Duodenal mucosa (tissue), 2 donors: ENCODE data around the gene APBB2.

ENCODE experiments used
- H3K27ac ChIP-seq: one replicate; pipeline ENCODE4 v1.7.0; 2013; ENCODE audit warnings: low read depth, low read length
- H3K27me3 ChIP-seq, 2 donors: one replicate each; pipeline ENCODE4 v1.7.0; 2013; ENCODE audit warnings: low read length in 2 of 2, control low read depth in 1 of 2; ENCODE audit not compliant: insufficient read depth in 2 of 2, control insufficient read depth in 1 of 2
- H3K36me3 ChIP-seq, 2 donors: one replicate each; pipeline ENCODE4 v1.7.0; 2013; ENCODE audit warnings: low read length in 2 of 2, control low read depth in 1 of 2; ENCODE audit not compliant: insufficient read depth in 2 of 2, control insufficient read depth in 1 of 2
- H3K4me1 ChIP-seq, 2 donors: one replicate each; pipeline ENCODE4 v1.7.0; 2013; ENCODE audit warnings: low read length in 2 of 2, control low read depth in 1 of 2; ENCODE audit not compliant: insufficient read depth in 2 of 2, control insufficient read depth in 1 of 2
- H3K4me3 ChIP-seq, 2 donors: one replicate each; pipeline ENCODE4 v1.7.0; 2013; ENCODE audit warnings: low read length in 2 of 2, low read depth in 1 of 2
- H3K9ac ChIP-seq, 2 donors: one replicate each; pipeline ENCODE4 v1.7.0; 2013; ENCODE audit warnings: low read length in 2 of 2, low read depth in 1 of 2
- H3K9me3 ChIP-seq, 2 donors: one replicate each; pipeline ENCODE4 v1.7.0; 2013; ENCODE audit warnings: low read length in 2 of 2, control low read depth in 1 of 2; ENCODE audit not compliant: control insufficient read depth in 1 of 2

Gene APBB2

DNA sequence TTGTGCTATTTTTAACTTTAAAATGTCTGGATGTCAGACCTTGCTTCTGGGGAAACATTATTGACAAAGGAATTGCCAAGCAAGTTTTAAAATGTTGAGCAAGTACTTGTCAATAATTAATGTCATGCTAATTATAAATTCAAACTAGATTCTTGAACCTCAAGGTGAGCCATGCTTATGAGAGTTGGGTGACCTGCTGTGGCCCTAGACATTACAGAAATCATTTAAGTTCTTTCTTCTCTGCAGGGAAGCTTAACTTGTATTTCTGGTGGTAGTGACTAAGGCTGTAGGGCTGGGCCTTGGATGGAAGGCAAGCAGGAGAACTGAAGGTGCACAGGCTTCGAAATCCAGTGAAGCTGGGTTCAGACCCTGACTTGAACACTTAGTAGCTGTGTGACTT is 27.6 kb upstream of the APBB2 start:
- H3K27ac ChIP-seq, result no peak overlapping the region
- no peaks in the 10 kb centered on the region for H3K4me1 ChIP-seq
- no peaks in the 10 kb centered on the region for H3K9me3 ChIP-seq
- no peak overlapping the region for H3K9ac ChIP-seq
- H3K36me3 ChIP-seq, result no peaks in the 10 kb centered on the region
- no peaks in the 10 kb centered on the region for H3K27me3 ChIP-seq
- H3K4me3 ChIP-seq, result no peak overlapping the region

DNA sequence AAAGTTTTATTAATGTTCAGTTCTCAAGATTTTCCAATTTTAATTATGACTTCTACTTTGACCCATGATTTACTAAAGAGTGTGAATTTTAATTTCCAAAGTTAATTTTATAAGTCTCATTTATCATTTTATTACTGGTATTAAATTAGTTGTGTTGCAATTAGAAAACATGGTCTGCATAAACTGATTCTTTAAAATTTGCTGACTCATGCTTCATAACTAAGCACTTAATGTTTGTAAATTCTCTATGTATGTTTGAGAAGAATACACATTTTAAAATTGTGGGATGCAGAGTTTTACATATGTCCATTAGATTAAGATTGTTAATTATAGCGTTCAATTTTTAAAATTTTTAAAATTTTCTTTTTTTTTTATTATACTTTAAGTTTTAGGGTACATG is 22.2 kb upstream of the APBB2 start:
- Histone ChIP-seq H3K9ac (no peak overlapping the region), H3K9me3 (no peaks in the 10 kb centered on the region), H3K27me3 (no peaks in the 10 kb centered on the region), H3K27ac (no peak overlapping the region), H3K4me3 (no peak overlapping the region), H3K4me1 (no peaks in the 10 kb centered on the region), H3K36me3 (no peaks in the 10 kb centered on the region)

DNA sequence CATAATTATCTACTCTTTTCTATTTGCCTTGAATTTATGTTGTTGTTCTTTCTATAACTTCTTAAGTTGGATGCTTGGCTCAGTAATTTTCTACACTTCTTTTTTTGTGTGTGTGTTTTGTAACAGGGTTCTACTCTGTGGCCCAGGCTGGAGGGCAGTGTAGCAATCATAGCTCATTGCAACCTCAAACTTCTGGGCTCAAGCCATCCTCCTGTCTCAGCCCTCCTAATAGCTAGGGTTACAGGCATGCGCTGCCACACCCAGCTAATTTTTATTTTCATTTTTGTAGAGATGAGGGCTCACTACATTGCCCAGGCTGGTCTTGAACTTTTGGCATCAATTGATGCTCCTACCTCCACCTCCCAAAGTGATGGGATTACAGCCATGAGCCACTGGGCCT is 21.7 kb upstream of the APBB2 start:
- Histone ChIP-seq H3K36me3 (no peaks in the 10 kb centered on the region), H3K4me3 (no peak overlapping the region), H3K27me3 (no peaks in the 10 kb centered on the region), H3K27ac (no peak overlapping the region), H3K4me1 (no peaks in the 10 kb centered on the region), H3K9ac (no peak overlapping the region), H3K9me3 (no peaks in the 10 kb centered on the region)

DNA sequence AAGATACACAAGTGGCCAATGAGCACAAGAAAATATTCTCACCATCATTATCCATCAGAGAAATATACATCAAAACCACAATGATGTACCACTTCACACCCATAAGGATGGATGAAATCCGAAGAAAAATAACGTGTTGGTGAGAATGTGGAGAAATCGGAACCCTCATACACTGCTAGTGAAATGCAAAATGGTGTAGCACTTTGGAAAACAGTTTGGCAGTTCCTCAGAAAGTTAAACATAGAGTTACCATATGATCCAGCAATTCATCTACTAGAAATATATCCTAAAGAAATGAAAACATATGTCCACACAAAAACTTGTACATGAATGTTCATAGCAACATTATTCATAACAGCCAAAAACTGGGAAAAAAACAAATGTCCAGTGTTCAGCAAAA is 18.5 kb upstream of the APBB2 start:
- no peaks in the 10 kb centered on the region for H3K4me1 ChIP-seq
- no peaks in the 10 kb centered on the region for H3K36me3 ChIP-seq
- no peaks in the 10 kb centered on the region for H3K9me3 ChIP-seq
- no peak overlapping the region for H3K27ac ChIP-seq
- H3K27me3 ChIP-seq, result no peaks in the 10 kb centered on the region
- H3K9ac ChIP-seq, result no peak overlapping the region
- H3K4me3 ChIP-seq, result no peak overlapping the region

DNA sequence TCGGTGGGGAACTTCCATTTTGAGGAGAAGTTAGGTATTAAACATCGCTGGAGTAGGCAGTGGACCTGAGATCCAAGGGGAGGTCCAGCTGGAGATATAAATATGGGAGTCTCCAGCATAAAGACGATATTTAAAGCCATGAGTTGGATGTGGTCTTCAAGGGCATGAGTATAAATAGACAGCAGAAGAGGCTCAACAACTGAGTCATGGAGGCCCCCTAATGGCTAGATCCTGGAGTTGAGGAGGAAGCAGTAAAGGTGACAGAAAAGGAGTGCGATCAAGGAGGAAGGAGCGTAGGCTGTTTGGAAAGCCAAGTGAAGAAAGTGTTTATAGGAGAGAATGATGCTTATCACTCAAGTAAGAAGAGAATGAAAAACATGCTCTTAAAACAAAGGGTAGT is 18.1 kb upstream of the APBB2 start:
- no peaks in the 10 kb centered on the region for H3K36me3 ChIP-seq
- no peaks in the 10 kb centered on the region for H3K9me3 ChIP-seq
- H3K4me3 ChIP-seq, result no peak overlapping the region
- no peaks in the 10 kb centered on the region for H3K4me1 ChIP-seq
- no peaks in the 10 kb centered on the region for H3K27me3 ChIP-seq
- H3K9ac ChIP-seq, result no peak overlapping the region
- H3K27ac ChIP-seq, result no peak overlapping the region

DNA sequence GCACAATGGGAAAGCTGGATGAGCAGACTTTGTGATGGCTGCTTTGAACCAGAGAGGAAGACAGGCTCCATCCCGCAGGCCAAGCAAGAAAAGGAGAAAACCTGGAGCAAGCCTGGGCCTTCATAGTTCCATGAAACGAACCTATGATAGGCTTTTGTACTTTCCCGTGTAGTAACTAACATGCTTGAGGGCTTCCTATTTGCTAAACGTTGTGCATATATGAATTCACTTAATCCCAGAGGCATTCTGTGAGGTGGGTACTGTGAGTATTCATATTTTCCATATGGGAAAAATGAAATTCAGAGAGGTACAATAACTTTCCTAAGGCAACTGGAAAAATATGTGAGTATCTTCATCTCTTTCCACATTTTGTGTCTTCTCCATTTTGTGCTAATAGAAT is 13.6 kb upstream of the APBB2 start:
- H3K27ac ChIP-seq, result no peak overlapping the region
- no peak overlapping the region for H3K4me3 ChIP-seq
- no peak overlapping the region for H3K9ac ChIP-seq
- H3K27me3 ChIP-seq, result no peaks in the 10 kb centered on the region
- no peaks in the 10 kb centered on the region for H3K36me3 ChIP-seq
- H3K4me1 ChIP-seq, result no peaks in the 10 kb centered on the region
- H3K9me3 ChIP-seq, result no peaks in the 10 kb centered on the region

DNA sequence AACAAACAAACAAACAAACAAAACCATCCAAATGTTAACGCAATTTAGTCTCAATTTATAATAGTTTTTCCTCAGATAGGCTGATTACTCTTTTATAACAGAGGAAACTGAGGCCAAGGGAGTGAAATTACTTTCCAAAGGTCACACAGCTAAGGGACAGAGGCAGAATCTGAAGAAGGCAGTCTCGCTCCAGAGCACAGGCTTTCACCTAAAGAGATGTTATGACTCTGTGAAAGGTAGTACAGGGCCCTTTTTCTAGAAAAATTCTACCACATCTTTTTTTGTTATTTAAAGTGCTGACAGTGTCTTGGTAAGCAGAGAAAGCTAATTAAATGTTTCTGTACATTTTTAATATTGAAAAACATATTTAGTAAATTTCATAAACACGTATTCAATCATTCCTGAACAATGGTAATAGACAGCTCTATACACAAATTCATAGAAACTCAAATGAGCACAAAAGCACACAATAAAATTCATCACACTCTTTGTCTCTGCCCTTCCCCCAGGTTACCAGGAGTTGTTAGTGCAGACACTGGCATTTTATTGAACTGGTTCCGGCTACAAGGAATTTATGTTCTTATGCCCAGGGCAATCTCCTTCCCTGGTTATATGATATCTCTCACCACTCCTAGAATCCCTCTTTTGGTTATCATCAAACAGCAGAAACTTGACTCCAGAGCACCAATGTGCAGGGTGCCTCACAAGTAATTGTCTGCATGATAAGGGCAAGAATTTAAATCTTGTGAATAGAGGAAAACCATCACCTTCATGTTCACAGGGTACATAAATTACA is 7.7 kb upstream of the APBB2 start:
- no peak overlapping the region for H3K4me3 ChIP-seq
- no peak overlapping the region for H3K9ac ChIP-seq
- no peaks in the 10 kb centered on the region for H3K36me3 ChIP-seq
- no peaks in the 10 kb centered on the region for H3K27me3 ChIP-seq
- H3K4me1 ChIP-seq, result peaks cover 0 to 2% of the 10 kb centered on the region in 2 donors
- no peaks in the 10 kb centered on the region for H3K9me3 ChIP-seq
- H3K27ac ChIP-seq, result no peak overlapping the region

DNA sequence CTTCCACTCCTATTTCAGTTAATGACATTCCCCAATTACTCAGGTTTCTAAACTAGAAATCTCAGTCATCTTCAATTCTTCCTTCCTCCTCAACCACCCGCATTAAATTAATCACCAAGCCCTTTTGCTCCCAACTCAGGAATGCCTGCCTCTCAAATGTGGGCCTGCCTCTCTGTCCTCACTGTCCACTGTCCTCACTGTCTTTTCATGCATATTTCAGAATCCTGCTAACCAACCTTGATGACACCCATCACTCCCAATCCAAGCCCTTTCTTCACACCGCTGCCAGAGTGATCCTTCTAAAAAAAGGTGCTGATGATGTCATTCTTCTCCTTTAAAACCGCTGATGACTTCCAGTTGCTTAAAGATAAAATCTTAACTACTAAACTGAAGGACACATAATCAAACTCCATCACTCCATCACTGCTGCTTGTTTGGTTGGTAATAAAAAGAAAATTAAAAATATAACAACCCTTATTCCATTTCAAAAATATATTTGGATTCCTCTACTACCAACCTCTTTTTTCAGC is 5.1 kb upstream of the APBB2 start:
- no peaks in the 10 kb centered on the region for H3K27me3 ChIP-seq
- H3K36me3 ChIP-seq, result no peaks in the 10 kb centered on the region
- no peaks in the 10 kb centered on the region for H3K9me3 ChIP-seq
- H3K9ac ChIP-seq, result no peak overlapping the region
- peaks cover 10 to 20% of the 10 kb centered on the region in 2 donors for H3K4me1 ChIP-seq
- H3K4me3 ChIP-seq, result no peak overlapping the region
- H3K27ac ChIP-seq, result no peak overlapping the region

DNA sequence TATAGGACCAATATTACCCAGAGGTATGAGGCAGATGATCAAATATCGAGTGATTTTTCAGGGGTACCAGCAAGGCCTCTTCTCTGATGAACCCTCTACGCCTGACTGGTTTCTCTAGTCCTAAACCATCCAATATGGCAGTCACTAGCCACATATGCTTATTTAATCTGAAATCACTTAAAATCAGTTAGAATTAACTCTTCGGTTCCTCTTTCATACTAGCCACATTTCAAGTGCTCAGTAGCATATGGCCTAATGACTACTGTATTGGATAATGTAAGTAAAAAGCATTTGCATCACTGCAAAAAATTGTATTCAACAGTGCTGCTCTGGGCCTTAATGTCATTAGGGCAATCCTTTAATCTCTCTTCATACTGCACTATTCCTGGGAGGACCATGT is 4.4 kb upstream of the APBB2 start:
- Histone ChIP-seq H3K27me3 (no peaks in the 10 kb centered on the region), H3K9ac (no peak overlapping the region), H3K36me3 (no peaks in the 10 kb centered on the region), H3K4me3 (no peak overlapping the region), H3K4me1 (peaks cover 10 to 20% of the 10 kb centered on the region in 2 donors), H3K27ac (no peak overlapping the region), H3K9me3 (no peaks in the 10 kb centered on the region)

DNA sequence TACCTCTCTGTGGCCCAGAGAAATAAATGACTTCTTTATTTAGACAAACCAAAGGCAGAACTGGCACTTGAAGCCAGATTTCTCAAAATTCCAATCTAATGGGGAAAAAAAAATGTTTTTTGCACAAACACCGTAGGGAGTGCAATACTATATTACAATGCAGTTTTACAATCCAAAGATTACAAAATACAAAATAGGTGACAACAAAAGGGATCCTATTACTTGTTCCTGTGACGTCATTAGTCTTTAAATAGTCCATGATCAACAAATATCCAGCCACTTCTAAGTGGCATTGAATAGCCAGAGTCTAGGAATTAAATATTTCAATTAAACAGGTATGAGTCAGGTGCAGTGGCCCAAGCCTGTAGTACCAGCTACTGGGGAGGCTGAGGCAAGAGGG is 3.0 kb upstream of the APBB2 start:
- Histone ChIP-seq H3K4me1 (peaks cover 10 to 28% of the 10 kb centered on the region in 2 donors), H3K36me3 (no peaks in the 10 kb centered on the region), H3K27ac (no peak overlapping the region), H3K27me3 (peaks cover 0 to 4% of the 10 kb centered on the region in 2 donors), H3K9ac (no peak overlapping the region), H3K4me3 (no peak overlapping the region), H3K9me3 (no peaks in the 10 kb centered on the region)
